Chondrocyte (in vitro differentiated cells): Measurements from ENCODE around the gene EHD3. TPM values are rescaled to one million over a fixed set of nuclear protein-coding genes. Genes with fewer than 3 reads are reported as not detected.

Experiments used
- DNase-seq: peaks from one replicate; pipeline ENCODE4 v3.0.0; 2021; ENCODE audit warnings: mixed read lengths, low spot score
- H3K27ac Mint-ChIP-seq: one replicate; pipeline ENCODE4 v1.8.0; 2021; ENCODE audit warnings: mild to moderate bottlenecking, moderate library complexity, mixed read lengths; ENCODE audit not compliant: unreplicated experiment
- H3K27me3 Mint-ChIP-seq: 2 replicates; pipeline ENCODE4 v1.8.0; 2021; ENCODE audit warnings: low read depth, mixed read lengths
- H3K36me3 Mint-ChIP-seq: 2 replicates; pipeline ENCODE4 v1.8.0; 2021; ENCODE audit warnings: low read depth, mixed read lengths
- H3K4me1 Mint-ChIP-seq: 2 replicates; pipeline ENCODE4 v1.8.0; 2021; ENCODE audit warnings: low read depth, mild to moderate bottlenecking, mixed read lengths
- H3K4me3 Mint-ChIP-seq: one replicate; pipeline ENCODE4 v1.8.0; 2021; ENCODE audit warnings: mild to moderate bottlenecking, moderate library complexity, mixed read lengths; ENCODE audit not compliant: unreplicated experiment
- H3K9me3 Mint-ChIP-seq: 2 replicates; pipeline ENCODE4 v1.8.0; 2021; ENCODE audit warnings: low read depth, mixed read lengths
- CTCF ChIP-seq: fragments of 200-600 bp; sonication (generic); IDR thresholded peaks from 2 replicates; pipeline ENCODE4 v1.5.0; 2021; ENCODE audit warnings: antibody characterized with exemption, mild to moderate bottlenecking, moderate library complexity
- total RNA-seq: library from RNA; stranded (reverse); gene quantifications from 3 replicates; pipeline ENCODE4 v1.2.1, GENCODE V29; 2021

Gene EHD3
- total RNA-seq, 1 donor from 2014 or later = 24.0 TPM

GRCh38 chr2:31207790-31208189 lies 26.2 kb upstream of the EHD3 start:
- no peak for DNase-seq
- H3K4me3 Mint-ChIP-seq = no peak overlapping the region
- no peaks in the 10 kb centered on the region for H3K4me1 Mint-ChIP-seq
- H3K9me3 Mint-ChIP-seq = no peaks in the 10 kb centered on the region
- no peak for TF ChIP-seq CTCF
- no peaks in the 10 kb centered on the region for H3K36me3 Mint-ChIP-seq
- H3K27ac Mint-ChIP-seq = no peak overlapping the region
- H3K27me3 Mint-ChIP-seq = peaks cover 16% of the 10 kb centered on the region

GRCh38 chr2:31208240-31208639 lies 25.7 kb upstream of the EHD3 start:
- Mint-ChIP-seq H3K27me3 (peaks cover 16% of the 10 kb centered on the region), H3K4me1 (no peaks in the 10 kb centered on the region), H3K4me3 (no peak overlapping the region), H3K36me3 (no peaks in the 10 kb centered on the region), H3K9me3 (no peaks in the 10 kb centered on the region), H3K27ac (no peak overlapping the region)
- DNase-seq = no peak
- TF ChIP-seq CTCF = no peak

- Mint-ChIP-seq H3K27me3 (peaks cover 4% of the 10 kb centered on the region), H3K9me3 (no peaks in the 10 kb centered on the region), H3K36me3 (no peaks in the 10 kb centered on the region), H3K4me3 (no peak overlapping the region), H3K4me1 (no peaks in the 10 kb centered on the region), H3K27ac (no peak overlapping the region)
- no peak for TF ChIP-seq CTCF
- no peak for DNase-seq
Measured at GRCh38 chr2:31212659-31213600, 21.0 kb upstream of the EHD3 start.

GRCh38 chr2:31213601-31214443 lies 20.1 kb upstream of the EHD3 start:
- Mint-ChIP-seq H3K36me3 (no peaks in the 10 kb centered on the region), H3K27me3 (peaks cover 5% of the 10 kb centered on the region), H3K9me3 (no peaks in the 10 kb centered on the region), H3K4me1 (no peaks in the 10 kb centered on the region), H3K4me3 (no peak overlapping the region), H3K27ac (no peak overlapping the region)
- no peak for TF ChIP-seq CTCF
- DNase-seq = no peak

DNA sequence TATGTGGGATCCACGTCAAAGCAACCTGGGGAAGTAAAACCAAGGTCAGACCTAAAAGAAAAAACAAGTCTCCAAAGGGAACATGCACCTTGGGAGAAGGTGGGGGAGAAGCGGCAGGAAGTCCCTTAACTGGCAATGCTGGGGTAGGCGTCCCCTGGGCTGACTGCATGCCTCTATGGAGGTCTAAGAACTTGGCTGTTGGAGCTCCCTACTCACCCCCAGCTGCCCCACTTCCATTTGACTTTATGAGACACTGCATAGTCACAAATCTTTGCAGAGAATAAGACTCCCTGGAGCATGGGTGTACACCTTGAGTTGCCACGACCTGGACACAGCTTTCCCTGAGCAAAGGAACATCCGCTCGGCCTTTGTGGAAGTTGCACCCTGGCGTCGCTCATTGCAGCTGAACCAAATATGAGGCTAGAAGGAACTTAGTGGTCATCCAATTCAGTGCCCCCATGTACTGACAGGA lies 19.5 kb upstream of the EHD3 start:
- Mint-ChIP-seq H3K36me3 (no peaks in the 10 kb centered on the region), H3K4me1 (no peaks in the 10 kb centered on the region), H3K4me3 (no peak overlapping the region), H3K27me3 (peaks cover 12% of the 10 kb centered on the region), H3K9me3 (no peaks in the 10 kb centered on the region), H3K27ac (no peak overlapping the region)
- DNase-seq = no peak
- no peak for TF ChIP-seq CTCF
